ENCODE data around the gene WNT4.
"Not testable (repeated sequence)": the region's sequence is repeated elsewhere in the genome, so short reads cannot be mapped to it uniquely, and the experiment has no call there.

WNT4 gene

DNA sequence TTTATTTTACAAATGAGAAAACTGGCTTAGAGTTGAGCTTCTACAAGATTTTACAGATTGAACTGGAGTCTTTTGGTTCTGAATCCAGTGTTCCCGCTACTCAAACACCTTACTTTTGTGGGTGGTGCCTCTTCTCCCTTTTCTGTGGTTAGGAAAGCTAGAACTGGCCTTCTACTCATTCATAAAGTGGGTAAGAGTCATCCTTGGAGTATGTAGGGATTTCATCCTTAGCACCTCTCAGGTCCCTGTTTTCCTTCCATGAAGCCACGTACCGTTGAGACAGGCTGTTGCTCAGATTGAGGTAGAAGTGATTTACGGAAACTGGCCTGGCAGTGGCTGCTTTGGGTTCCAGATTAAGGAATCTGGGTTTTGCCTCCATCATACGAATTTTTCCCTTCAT lies 35.8 kb downstream of the WNT4 start:
- DNase-seq = no peak

GRCh38 chr1:22105611-22106207 lies 37.2 kb downstream of the WNT4 start:
- DNase-seq = peak in 1 of 2 experiments; percentile 6

- DNase-seq = no peak
These were observed 37.9 kb downstream of the WNT4 start for GRCh38 chr1:22104865-22105437.

DNA sequence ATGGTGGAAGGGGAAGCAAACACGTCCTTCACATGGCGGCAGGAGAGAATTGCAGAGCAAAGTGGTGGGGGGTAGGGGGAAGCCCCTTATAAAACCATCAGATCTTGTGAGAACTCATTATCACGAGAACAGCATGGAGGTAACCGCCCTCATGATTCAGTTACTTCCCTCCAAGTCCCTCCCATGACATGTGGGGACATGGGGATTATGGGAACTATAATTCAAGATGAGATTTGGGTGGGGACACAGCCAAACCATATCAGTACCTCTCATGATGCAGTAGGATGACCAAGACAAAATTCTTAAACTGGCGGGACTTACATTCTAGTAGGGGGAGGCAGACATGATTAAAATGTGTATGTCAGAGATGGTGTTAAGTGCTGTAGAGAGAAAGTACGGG lies 38.8 kb downstream of the WNT4 start:
- no peak for DNase-seq

DNA sequence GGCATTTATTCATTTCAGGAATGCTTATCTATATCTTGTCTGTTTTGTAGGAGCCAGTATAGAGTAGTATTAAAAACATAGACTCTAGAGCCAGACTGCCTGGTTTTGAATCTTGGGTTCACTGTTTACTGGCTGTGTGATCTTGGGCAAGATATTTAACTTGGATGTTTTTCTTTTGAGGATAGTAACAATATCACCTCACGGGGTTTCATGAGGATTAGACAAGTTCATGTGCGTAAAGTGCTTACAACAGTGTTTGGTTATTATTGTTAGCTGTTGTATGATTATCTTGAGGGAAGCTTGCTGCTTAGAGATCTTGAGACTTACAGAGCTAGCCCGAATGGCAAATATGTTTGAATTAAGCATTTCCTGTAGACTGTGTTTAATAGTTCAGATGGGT lies 40.2 kb downstream of the WNT4 start:
- DNase-seq = no peak

DNA sequence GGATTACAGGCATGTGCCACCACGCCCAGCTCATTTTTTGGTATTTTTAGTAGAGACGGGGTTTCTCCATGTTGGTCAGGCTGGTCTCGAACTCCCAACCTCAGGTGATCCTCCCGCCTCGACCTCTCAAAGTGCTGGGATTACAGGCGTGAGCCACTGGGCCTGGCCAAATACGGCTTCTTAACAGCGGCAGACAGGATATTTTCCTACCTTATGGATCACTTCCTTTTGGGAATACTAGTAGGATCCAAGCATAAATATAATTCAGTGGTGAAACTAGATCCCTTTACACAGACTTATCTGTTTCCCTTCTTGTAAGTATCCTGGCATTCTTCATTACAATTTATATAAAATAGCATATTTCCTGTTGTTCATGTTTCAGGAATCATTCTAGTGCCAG lies 40.9 kb downstream of the WNT4 start:
- no peak for DNase-seq

DNA sequence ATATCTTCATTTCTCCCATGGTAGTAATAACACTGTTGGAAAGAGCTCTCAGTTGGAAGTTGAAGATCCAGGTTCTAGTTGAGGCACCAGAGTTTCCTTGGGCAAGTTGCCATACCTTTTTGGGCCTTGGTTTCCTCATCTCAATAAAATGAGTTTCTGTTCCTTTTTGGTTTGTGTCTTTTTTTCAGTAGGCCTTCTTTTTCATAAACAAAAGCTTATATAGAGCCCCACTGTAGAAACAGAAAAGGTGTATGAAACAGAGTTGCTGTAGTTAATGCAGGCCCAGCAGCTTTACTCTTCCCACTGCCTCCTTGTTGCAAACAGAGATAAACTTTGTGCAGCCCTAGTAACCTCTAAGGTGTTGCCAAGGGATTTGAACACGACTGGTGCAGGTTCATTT lies 41.7 kb downstream of the WNT4 start:
- DNase-seq = no peak

DNA sequence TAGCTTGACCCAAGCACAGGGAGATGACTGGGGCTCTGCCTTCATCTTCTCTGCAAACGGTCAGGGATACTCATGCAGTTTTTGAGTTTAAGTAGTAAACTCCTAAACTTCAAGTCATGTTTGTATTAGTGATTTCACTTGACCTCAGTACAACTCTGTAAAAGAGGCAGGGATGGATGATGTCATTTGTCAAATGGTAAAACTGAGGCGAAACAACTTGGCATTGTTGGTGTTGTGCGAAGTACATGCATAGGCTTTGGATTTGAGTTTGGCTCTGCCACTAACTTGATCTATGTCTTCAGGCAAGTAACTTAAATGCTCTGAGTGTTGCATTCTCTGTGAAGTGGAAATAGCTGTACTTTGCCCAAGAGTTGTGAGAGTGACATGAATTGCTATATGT lies 42.7 kb downstream of the WNT4 start:
- no peak for DNase-seq

DNA sequence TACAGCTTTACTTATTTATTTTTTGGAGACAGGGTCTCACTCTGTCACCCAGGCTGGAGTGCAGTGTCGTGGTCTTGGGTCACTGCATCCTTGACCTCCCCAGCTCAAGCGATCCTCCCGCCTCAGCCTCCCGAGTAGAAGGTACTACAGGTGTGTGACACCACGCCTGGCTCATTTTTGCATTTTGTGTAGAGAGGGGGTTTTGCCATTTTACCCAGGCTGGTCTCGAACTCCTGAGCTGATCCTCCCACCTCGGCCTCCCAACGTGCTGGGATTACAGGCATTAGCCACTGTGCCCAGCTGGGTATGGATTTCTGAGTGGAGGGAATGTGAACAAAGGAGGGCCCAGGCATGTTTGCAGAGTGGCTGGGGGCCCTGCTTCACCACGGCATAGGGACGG lies 44.1 kb downstream of the WNT4 start:
- DNase-seq = no peak

- no peak for DNase-seq
These were observed 46.4 kb downstream of the WNT4 start for GRCh38 chr1:22096463-22096862.

DNA sequence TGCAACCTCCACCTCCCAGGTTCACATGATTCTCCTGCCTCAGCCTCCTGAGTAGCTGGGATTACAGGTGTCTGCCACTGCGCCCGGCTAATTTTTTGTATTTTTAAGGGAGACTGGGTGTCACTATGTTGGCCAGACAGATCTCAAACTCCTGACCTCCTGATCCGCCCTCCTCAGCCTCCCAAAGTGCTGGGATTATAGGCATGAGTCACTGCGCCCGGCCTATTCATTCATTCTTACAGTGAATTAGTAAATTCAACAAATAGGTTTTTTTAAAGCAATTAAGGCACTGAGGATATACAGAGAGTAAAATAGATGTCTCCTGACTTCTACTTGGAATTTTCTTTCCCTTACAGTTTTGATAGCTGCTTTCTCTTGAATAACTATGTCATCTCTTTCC lies 46.9 kb downstream of the WNT4 start:
- no peak for DNase-seq

- DNase-seq = no peak
These were observed 49.4 kb downstream of the WNT4 start for GRCh38 chr1:22093513-22093912.

DNA sequence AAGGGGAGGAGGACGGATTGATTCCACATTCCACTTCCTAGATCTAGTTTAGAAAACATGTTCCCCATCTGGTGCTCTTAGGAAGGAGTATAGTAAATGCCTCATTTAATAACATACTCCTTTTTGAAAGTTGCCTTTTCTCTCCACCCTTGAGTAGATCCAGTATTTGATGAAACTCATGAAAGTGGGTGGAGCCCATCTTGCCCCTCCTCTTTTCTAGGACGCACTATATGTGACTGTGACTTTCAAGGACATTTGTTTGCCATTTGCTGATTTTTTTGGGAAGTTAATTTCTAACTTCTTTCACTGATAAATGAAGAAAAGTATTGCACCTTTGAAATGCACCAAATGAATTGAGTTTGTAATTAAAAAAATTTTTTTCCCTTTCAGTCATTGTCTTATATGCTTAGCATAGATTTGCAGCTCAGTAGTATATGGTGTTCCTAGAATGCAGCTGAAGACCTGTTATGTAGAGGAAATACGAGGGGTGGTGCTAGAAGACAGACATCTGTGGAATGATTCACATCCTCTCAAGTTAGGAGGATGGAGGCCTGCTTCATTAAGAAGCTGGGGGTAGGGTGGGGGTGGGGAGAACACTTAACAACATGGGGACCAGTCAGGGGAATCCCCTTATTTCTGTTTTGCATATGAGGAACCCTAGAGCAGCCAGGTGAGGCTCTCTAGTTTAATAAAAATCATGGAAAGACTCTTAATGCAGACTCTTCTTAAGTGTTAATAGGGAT lies 50.7 kb downstream of the WNT4 start:
- not testable (repeated sequence) for DNase-seq

DNA sequence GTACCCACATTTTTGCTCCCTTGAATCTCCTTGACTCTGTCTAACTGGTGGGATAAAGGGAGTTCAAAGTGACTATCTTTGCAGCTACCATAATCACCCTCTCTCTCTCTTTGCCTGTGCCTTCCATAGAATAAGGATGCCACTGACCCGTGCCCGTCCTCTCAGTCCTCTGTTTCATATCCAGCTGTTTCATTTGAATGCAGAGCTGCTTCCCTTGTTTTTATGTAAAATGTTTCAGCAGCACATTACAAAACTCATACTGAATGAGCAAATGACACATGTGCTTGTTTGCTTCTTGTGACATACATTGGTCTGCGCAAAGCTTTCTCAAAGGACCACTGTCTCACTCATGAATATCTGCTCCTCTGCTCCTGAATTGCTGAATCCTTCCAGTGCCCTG lies 52.0 kb downstream of the WNT4 start:
- no peak for DNase-seq

GRCh38 chr1:22089787-22090186 lies 53.1 kb downstream of the WNT4 start:
- DNase-seq = no peak

DNA sequence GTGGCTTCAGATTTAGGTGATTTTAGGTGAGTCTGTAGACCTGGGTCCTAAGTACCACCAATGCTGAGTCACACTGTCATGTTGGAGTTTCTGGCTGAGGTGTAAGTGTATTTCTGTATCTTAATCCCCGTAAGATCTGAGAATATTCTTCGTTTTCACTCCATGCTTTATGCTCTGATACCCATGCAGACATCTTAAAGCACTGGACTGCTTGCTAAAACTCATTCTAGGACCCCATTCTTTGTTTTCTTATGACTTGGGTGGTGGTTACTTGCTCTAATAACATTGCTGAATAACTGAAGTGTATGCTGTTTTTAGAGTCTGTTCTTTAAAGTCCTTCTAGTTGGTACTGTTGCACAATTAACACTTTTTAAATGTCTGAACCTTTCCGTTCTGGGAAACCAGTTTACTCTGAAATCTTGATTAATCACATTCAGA lies 53.7 kb downstream of the WNT4 start:
- no peak for DNase-seq

DNA sequence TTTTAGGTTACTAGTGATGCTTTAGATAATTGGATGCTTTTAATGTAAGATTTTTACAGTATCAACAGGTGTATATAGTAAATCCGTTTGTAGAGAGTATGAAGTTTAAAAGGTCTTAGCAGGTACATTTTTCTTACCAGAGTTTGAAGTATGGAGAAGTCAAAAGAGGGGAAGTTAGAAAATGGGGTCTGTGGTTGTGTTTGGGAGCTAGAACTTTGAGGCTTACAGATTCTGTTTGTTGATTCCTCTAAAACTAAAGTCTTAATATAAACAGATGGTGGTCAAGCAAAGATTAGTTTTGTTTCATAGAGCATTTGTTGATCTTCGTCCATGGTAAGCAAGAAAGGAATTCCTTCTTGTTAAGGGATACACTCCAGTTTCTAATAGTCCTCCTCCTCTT lies 54.6 kb downstream of the WNT4 start:
- no peak for DNase-seq

DNA sequence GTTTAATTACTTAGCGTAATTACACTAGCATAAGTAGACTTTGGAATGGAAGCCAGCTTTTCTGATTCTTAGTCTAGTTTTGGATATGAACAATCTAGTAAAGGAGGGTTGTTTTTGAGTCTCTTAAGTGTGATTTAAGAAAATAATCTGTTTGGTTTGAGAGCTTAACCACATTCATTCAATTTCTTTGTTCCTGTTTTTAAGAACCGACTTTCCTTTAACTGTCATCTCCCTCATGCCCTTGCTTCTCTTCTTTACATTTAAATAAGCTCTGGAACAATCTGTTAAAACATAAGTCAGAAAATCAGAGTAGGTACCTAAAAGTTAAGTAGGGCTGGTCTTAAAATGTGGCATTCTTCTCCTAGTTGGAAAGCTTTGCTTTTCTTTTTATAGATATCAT lies 62.7 kb downstream of the WNT4 start:
- no peak for DNase-seq

GRCh38 chr1:22078133-22078532 lies 64.8 kb downstream of the WNT4 start:
- DNase-seq = no peak

DNA sequence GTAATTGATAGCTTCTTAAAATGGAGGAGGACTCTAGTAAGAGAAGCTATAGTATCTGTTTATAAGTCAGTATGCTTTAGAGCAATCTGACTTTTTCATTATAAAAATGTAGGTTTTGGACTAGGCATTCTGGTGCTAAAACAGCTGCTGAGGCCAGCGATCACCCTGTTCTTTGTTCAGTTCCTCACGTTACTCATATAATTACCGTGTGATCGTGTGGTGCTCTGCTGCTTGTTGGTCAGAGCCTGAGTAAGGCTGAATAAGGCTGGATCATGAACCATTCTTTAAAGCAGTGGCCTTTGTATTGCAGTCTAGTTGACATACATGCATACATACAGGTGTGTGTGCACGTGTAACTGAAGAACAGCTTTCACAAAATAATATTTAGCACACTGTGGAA lies 65.2 kb downstream of the WNT4 start:
- no peak for DNase-seq

- DNase-seq = no peak
These were observed 66.6 kb downstream of the WNT4 start for GRCh38 chr1:22076346-22076745.

DNA sequence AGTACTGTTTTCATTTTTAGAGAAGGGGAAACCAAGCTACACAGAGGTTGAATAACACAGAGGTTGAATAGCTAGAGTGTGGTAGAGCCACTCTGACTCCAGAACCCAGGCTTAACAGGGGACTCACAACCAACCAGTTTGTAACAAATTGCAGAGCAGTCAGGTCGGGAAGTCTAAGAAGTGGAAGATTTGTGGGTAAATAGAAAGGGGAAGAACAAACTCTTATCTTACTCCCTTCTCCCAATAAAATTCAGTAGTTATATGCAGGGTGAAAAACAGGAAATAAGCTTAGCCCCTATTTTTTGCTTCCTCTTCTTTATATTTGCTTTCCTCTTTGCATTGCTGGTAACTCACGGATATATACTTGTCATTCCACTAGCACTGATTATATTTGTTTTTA lies 67.2 kb downstream of the WNT4 start:
- DNase-seq = no peak

- no peak for DNase-seq
These were observed 68.1 kb downstream of the WNT4 start for GRCh38 chr1:22074803-22075202.

DNA sequence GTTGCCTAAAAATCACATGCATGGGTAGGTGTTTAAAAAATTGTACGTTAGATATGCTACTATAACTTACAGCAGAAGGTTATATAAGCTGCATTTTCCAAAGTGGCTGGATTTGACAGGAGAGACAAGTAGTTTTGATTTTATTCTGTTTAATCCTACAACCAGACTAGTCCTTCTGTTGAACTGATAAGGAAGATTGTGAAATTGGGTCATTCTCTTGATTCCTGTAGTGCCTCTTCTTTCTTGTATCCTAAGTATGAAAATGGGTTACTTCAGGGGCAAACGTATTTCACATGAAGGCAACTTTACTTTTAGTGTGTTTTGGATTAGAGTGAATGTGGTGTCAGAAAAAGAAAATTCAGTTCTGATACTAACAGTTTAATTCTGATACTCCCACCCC lies 71.4 kb downstream of the WNT4 start:
- DNase-seq = no peak

All from NCI-H187 (cell line).